Measurements from ENCODE around the gene EDRF1.

The EDRF1 gene

DNA sequence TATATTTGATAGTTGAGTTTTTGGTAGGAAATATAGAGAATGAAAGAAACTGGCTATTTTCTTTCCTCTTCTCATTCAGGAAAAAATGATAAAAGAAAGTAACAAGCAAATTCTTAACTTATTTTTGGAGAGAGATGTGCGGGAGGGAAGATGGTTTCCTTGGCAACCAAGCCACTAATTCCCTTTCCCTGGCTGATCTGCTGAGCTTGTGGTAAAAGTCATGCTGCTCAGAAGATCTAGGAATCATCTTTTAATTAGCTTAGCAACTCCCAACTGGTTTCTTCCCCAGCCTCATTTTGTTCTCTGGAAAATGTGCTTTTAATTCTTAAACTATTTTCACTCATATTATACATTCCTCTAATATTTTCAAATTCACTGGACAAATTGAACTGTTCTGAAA is 91.7 kb downstream of the EDRF1 start:
- TF ChIP-seq, protein P1, sequence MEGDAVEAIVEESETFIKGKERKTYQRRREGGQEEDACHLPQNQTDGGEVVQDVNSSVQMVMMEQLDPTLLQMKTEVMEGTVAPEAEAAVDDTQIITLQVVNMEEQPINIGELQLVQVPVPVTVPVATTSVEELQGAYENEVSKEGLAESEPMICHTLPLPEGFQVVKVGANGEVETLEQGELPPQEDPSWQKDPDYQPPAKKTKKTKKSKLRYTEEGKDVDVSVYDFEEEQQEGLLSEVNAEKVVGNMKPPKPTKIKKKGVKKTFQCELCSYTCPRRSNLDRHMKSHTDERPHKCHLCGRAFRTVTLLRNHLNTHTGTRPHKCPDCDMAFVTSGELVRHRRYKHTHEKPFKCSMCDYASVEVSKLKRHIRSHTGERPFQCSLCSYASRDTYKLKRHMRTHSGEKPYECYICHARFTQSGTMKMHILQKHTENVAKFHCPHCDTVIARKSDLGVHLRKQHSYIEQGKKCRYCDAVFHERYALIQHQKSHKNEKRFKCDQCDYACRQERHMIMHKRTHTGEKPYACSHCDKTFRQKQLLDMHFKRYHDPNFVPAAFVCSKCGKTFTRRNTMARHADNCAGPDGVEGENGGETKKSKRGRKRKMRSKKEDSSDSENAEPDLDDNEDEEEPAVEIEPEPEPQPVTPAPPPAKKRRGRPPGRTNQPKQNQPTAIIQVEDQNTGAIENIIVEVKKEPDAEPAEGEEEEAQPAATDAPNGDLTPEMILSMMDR (IDR thresholded peaks at IDR 0.05; ENCODE audit: control insufficient read depth, extremely low read depth, insufficient read depth) = no peak
- no peak for DNase-seq (ENCODE audit: low read depth)
- H3K4me3 ChIP-seq (ENCODE audit: low read depth, low read length) = no peak overlapping the region

DNA sequence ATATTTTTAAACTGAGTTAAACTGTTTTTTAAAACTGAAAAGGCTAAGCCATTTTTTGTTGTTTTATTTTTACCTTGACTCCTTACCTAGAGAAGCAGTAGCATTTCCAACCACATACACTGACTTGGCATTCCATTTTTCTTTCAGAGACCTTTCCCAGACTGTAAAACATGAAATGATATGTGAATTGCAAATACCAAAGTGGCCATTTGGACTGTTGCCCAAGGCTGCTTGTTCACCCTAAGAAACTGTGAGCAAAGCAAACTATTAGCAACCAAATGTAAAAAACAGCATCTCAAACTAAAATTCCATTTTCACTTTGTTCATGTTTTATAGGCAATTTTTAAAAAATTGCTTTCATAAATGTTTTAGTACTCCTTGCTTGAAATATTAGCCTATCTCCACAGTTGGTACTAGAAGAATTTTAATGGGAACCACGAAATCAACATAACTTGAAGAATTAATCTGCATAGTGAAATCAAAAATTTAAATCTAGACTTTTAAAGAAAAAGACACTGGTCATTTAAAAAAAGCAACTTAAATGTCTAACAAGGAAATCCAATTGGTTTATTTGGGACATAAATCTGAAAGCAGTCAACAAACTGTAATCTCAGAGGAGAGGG is 92.7 kb downstream of the EDRF1 start:
- TF ChIP-seq, protein P1 (IDR thresholded peaks at IDR 0.05; ENCODE audit: control insufficient read depth, extremely low read depth, insufficient read depth) = no peak
- H3K4me3 ChIP-seq (ENCODE audit: low read depth, low read length) = no peak overlapping the region

More for the DNA sequence above, 92.7 kb downstream of the EDRF1 start:
- DNase-seq (ENCODE audit: low read depth) = peak; percentile 63
